ENCODE measurements around the gene RAB3IL1.

DNA sequence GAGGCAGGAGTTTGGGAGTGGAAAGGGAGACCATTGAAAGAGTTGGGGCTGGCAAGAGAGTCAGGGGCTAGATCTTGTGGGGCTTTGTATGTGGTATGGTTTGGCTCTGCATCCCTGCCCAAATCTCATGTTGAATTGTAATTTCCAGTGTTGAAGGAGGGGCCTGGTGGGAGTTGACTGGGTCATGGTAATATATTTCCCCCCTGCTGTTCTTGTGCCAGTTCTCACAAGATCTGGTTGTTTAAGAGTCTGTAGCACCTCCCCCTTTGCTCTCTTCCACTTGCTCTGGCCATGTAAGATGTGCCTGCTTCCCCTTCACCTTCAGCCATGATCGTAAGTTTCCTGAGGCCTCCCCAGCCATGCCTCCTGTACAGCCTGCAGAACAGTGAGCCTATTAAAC lies 10.1 kb upstream of the RAB3IL1 start:
- TF ChIP-seq GATA2 (IDR thresholded peaks at IDR 0.05; ENCODE audit: low read depth, low read length) (no peak), GATA3 (IDR thresholded peaks at IDR 0.05; ENCODE audit: low read depth, low read length) (no peak)
